Measurements from ENCODE around the gene VPS72.
A peak's percentile ranks its signal among the peaks of the same experiment; 100 is the strongest.
"Not testable (repeated sequence)": the region's sequence is repeated elsewhere in the genome, so short reads cannot be mapped to it uniquely, and the experiment has no call there.

VPS72 gene

DNA sequence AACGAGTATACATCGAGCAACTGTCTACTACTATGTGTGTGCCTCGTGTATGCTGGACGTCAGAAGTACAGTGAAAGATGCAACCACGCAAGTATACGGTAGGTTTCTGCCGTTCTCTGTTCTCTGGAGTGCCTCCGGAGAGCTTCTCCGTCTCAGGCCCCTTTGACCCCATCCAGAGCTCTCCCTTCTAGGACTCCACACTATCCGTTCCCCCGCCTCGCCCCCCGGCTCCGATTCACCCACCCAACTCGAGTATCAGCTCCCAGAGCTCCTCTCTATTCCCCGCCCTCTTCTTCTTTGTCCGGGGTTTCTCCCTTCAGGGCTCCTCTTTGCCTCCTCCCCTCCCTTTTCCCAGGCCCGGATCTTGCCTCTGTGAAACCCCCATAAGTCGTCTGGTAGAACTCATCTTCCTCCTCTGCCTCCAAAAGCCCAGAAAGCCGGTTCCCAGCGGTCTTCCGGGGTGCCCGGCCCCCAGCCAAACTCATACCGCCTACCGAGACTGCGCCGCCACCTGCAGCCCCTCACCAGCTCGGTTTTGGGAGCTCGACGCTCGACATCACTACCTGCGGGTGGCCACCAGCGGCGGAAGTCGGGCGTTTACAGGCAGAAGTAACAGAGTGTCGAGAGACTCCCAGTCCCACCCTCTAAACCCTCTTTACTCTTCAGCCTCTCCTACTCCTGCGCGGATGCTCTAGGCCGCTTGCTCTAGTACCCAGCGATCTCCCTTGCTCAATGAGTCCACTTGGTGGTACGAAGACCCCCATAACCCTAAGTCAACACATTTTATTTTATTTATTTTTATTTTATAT is at the start of gene VPS72:
Gene VPS72, minus strand, starts transcription at position 561 of the 809 bp plus-strand sequence. Its CDS starts 76 bp downstream, at position 485.
- DNase-seq, result peak; percentile 93

DNA sequence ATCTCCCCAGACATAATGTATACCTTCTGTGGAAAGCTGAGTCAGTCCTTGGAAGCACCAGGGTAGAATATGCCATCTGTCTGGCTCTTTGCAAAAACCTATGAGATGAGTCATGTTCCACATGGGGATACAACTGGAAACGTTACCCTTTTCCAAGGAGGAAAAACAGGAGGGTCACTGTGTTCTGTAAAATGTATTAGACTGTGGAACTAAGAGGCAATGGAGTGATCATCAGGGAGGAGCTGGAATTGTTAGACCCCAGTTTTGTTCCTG is 48.4 kb upstream of the VPS72 start:
- no peak for DNase-seq

GRCh38 chr1:151237678-151238466 is 47.9 kb upstream of the VPS72 start:
- DNase-seq, result no peak

DNA sequence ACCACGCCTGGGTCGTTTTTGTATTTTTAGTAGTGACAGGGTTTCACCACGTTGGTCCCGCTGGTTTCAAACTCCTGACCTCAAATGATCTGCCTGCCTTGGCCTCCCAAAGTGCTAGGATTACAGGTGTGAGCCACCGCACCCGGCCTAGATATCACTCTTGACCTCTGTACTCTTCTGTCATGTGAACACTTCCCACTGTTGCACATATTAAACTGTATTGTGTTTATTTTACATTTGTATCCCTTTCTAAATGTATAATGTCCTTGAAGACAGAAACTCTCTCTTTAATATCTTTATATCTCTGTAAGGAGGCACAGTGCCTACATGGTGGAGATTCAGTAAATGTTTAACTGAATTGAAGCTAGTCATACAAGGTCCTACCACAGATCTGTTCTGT is 45.2 kb upstream of the VPS72 start:
- DNase-seq, result no peak

DNA sequence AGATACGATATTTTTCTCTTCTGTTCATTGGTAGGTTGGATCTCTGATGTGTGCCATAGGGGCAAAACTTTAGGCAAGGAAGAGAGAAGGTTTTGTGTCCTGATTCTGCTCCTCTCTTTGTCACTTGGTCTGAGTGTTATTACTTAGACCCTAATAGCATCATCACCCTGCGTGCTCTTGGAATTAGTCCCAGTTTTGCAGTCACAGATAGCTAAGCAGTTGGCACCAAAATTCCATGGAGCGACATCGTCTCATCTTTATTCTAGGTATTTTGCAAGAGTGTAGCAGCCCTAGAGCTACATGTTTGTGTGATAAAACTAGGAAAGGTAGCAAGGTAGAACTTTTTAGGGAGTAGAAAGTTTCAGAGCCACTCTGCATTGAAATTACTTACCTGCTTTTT is 32.1 kb upstream of the VPS72 start:
- DNase-seq, result no peak

DNA sequence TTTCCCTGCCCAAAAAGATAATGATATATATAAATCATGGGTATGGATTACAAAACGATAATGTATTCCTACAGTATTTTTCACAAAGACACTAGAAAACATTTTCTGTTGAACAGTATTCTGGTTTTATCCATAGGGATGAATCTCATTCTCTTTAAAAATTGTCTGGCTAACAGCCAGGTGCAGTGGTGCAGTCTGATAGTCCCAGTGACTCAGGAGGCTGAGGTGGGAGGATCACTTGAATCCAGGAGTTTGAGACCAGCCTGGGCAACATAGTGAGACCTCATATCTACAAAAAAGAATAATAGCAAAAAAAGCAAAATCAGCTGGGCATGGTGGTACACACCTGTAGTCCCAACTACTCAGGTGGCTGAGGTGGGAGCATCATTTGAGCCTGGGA is 31.6 kb upstream of the VPS72 start:
- no peak for DNase-seq

- DNase-seq, result no peak
These were observed 23.6 kb upstream of the VPS72 start for GRCh38 chr1:151213560-151213959.

DNA sequence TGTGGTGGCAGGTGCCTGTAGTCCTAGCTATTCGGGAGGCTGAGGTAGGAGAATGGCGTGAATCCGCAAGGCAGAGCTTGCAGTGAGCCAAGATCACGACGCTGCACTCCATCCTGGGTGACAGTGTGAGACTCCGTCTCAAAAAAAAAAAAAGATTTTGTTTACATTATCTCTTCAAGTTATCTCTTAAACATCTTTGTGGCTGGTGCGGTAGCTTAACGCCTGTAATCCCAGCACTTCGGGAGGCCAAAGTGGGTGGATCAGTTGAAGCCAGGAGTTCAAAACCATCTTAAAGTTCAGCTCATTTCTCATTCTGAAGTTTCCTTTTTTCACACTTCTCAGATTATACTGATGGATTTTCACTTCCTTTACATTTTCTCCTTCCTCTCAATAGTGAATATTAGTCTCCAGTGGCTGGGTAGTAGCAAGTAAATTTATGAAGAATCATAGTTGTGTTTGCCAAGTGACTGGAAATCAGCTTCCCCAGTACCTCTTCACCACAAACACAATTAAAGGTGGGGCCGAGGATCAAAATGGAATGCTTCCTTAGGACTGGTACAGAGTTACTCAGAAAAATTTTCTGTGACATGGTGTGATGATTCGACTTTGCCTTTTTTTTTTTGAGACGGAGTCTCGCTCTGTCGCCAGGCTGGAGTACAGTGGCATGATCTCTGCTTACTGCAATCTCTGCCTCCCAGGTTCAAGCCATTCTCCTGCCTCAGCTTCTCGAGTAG is 22.1 kb upstream of the VPS72 start:
- peak; percentile 35 for DNase-seq

DNA sequence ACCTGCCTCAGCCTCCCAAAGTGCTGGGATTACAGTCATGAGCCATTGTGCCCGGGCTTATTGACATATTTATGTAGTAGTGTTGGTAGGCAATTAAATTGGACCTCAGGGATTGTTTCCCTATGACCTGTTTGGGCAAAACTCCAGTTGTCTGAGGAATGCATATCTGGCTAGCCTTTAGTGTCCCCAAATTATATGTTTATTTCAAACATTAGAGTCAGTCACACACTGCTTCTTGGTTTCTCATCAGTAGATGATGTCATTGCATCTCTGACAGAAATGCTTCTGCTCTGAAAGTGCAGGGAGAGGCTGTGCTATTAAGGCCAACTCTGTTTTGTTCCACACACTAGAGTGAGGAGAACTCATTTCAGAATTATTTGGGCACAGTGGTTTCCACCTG is 20.8 kb upstream of the VPS72 start:
- no peak for DNase-seq

GRCh38 chr1:151205381-151205965 is 15.5 kb upstream of the VPS72 start:
- DNase-seq, result not testable (repeated sequence)

DNA sequence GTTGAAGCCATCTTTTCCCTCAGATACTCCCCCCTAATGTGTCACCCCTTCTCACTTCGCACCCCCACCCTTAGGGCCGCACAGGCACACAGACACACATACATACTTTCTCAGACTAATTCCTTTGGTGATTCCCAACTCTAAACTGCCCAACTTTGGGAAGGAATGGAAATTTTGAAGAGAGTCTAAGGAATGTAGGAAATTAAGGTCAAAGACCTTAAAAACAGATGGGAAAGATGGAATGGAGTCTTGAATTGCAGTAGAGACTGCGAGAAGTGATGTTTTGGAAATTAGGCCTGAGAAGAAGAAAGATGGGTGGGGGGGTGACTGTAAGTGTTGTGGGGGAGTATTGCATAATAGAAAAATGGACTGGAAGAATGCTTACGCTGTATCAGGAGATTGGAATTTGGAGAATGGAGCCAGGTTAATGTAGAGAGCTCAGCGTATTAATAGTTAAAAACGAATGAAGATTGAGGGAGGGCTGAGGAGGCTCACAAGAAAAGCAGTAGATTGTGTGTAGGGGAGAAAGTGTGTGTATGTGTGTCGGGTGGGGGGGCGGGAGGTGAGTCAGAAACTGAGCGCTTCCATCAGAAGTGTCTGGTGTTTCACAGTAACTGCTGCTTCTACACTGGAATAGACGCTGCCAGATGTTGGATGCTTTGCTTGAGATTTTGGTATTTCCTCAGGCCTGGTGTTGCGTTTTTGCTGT is 10.0 kb upstream of the VPS72 start:
- peak; percentile 40 for DNase-seq

- peak; percentile 99 for DNase-seq
These were observed 8.5 kb upstream of the VPS72 start, which contains the start of gene PIP5K1A for GRCh38 chr1:151198254-151199127. PIP5K1A (plus strand) TSS chr1:151198552; CDS start chr1:151198997, 445 bp downstream.

DNA sequence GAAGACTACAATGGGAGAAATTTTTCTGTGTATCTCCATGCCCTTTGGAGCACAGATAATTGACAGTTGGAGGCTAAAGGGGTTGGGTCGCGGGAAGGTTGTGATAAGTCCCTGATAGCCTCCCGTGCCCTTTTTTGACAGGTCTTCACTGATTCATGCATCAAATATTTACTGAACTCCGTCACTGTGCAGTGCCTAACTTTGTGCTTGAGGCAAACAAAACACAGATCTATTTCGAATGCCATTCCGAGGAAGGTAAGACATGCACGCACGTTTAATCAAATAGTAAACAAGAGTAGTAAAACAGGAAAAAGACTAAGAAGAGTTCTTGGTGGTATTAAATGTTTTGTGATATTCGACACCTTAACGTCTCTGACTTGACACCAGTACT is 7.9 kb upstream of the VPS72 start:
- DNase-seq, result no peak

DNA sequence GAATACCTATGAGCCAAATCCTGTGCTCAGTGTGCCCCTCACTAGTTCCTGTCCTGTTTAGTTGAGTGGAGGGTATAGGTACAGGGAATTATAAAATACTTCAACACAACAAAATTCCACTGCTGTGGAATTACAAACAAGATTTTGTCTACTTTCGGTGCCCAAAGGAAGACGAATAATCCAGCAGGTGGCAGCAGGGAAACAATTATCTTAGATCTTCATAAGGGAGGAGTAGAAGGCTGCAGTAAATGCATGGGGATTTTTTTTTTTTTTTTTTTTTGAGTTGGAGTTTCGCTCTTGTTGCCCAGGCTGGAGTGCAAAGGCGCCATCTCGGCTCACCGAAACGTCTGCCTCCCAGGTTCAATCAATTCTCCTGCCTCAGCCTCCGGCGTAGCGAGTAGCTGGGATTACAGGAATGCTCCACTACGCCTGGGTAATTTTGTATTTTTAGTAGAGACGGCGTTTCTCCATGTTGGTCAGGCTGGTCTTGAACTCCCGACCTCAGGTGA is 6.3 kb upstream of the VPS72 start:
- DNase-seq, result peak; percentile 77

GRCh38 chr1:151194894-151195594 is 5.0 kb upstream of the VPS72 start:
- DNase-seq, result not testable (repeated sequence)

- DNase-seq, result no peak
These were observed 3.9 kb upstream of the VPS72 start for GRCh38 chr1:151193856-151194255.

DNA sequence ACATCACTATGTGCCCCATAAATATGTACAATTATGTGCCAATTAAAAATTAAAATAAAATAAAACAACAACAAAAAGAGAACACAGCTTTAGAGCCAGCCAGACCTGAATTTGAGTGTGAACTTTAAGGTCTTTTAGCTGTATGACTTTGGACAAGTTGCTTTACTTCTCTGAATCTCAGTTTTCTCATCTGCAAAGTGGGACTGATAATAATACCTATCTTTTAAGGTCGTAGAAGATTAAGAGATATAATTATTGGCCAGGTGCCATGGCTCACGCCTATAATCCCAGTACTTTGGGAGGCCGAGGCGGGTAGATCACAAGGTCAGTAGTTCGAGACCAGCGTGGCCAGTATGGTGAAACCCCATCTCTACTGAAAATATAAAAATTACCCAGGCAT is 3.3 kb upstream of the VPS72 start:
- DNase-seq, result no peak

DNA sequence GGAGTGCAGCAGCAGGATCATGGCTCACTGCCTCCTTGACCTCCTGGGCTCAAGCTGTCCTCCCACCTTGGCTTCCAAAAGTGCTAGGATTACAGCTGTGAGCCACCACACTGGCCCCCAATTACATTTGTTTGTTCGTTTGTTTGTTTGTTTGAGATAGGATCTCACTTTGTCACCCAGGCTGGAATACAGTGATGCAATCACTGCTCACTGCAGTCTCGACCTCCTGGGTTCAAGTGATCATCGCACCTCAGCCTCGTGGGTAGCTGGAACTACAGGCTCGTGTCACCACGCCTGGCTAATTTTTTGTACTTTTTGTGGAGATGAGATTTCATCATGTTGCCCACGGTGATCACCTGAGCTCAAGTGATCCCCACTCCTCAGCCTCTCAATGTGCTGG is 2.0 kb upstream of the VPS72 start:
- no peak for DNase-seq

- not testable (repeated sequence) for DNase-seq
These were observed 1.3 kb downstream of the VPS72 start for GRCh38 chr1:151188667-151189066.

- DNase-seq, result no peak
These were observed 2.8 kb downstream of the VPS72 start for GRCh38 chr1:151187205-151187604.

DNA sequence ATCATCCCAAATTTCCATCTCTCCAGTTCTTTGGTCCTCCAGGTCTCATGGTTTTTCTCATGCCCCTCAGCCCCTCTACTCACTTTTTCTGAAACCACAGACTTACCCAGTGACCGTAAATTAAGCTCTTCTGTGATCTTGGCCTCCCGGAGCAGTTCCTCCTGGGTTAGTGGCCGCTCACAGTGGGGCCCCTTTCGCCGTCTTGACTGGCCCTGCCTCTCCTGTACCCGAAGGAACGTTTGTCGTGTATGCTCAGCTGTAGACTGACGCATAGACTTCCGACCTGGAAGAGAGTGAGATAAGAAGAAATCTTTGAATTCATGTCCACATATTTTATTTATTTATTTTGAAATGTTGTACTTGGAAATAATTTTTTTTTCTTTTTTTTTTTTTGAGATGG is 5.8 kb downstream of the VPS72 start:
- no peak for DNase-seq
